GM12872 (cell line): ENCODE results near the gene TSPAN12.
A peak's percentile ranks its signal among the peaks of the same experiment; 100 is the strongest.

ENCODE experiments used
- CTCF ChIP-seq: IDR thresholded peaks from 3 replicates; pipeline ENCODE4 v1.5.1; 2011; ENCODE audit warnings: low read depth, mild to moderate bottlenecking, low read length, moderate library complexity; ENCODE audit not compliant: insufficient read depth

Gene TSPAN12

GRCh38 chr7:120799813-120800475 lies 58.0 kb downstream of the TSPAN12 start:
- no peak for TF ChIP-seq CTCF

GRCh38 chr7:120799147-120799546 lies 58.8 kb downstream of the TSPAN12 start:
- TF ChIP-seq CTCF, result no peak

GRCh38 chr7:120797026-120797645 lies 60.8 kb downstream of the TSPAN12 start:
- no peak for TF ChIP-seq CTCF

- no peak for TF ChIP-seq CTCF
Measured at GRCh38 chr7:120794106-120794729, 63.7 kb downstream of the TSPAN12 start.

GRCh38 chr7:120793213-120793936 lies 64.6 kb downstream of the TSPAN12 start:
- TF ChIP-seq CTCF, result no peak

GRCh38 chr7:120792861-120793130 lies 65.1 kb downstream of the TSPAN12 start:
- no peak for TF ChIP-seq CTCF

GRCh38 chr7:120792091-120792860 lies 65.7 kb downstream of the TSPAN12 start:
- peak; percentile 97 for TF ChIP-seq CTCF
